Spleen (tissue), 11 donors: ENCODE data around the gene MAN1C1. TPM values are rescaled to one million over a fixed set of nuclear protein-coding genes. Genes with fewer than 3 reads are reported as not detected.
A peak's percentile ranks its signal among the peaks of the same experiment; 100 is the strongest.

Source experiments
- DNase-seq: peaks from one replicate; pipeline ENCODE4 v3.0.0-alpha.2; 2020
- H3K27ac ChIP-seq, 8 donors: fragments of 200-600 bp; sonication (generic) in 7 of 8; 1 replicate in 4 of 8; 2 replicates in 4 of 8; pipeline versions ENCODE4 v1.5.0 to v1.8.0; 2016 to 2021; ENCODE audit warnings: inconsistent platforms in 4 of 8, mild to moderate bottlenecking in 4 of 8, moderate library complexity in 1 of 8
- H3K27me3 ChIP-seq, 7 donors: fragments of 200-600 bp; sonication (generic) in 6 of 7; replicated peaks in 1 of 7; 1 replicate in 4 of 7; 2 replicates in 3 of 7; pipeline versions ENCODE4 v1.5.0 to v1.8.0; 2016 to 2021; ENCODE audit warnings: inconsistent platforms in 3 of 7, mild to moderate bottlenecking in 1 of 7
- H3K36me3 ChIP-seq, 6 donors: fragments of 200-600 bp; sonication (generic) in 5 of 6; 1 replicate in 4 of 6; 2 replicates in 2 of 6; pipeline versions ENCODE4 v1.5.0 to v1.8.0; 2016 to 2021; ENCODE audit warnings: inconsistent platforms in 2 of 6
- H3K4me1 ChIP-seq, 6 donors: fragments of 200-600 bp; sonication (generic) in 5 of 6; 1 replicate in 3 of 6; 2 replicates in 3 of 6; pipeline versions ENCODE4 v1.5.0 to v1.8.0; 2016 to 2021; ENCODE audit warnings: inconsistent platforms in 3 of 6
- H3K4me3 ChIP-seq, 8 donors: fragments of 200-600 bp; sonication (generic) in 7 of 8; 1 replicate in 4 of 8; 2 replicates in 4 of 8; pipeline versions ENCODE4 v1.5.0 to v1.8.0; 2016 to 2021; ENCODE audit warnings: inconsistent platforms in 4 of 8, mild to moderate bottlenecking in 4 of 8, moderate library complexity in 2 of 8
- H3K9me3 ChIP-seq, 8 donors: fragments of 200-600 bp; sonication (generic) in 7 of 8; 1 replicate in 4 of 8; 2 replicates in 4 of 8; pipeline versions ENCODE4 v1.5.0 to v1.8.0; 2016 to 2021; ENCODE audit warnings: inconsistent platforms in 4 of 8
- CTCF ChIP-seq, 11 experiments: fragments of 200-600 bp in 7 of 11; fragments of 450-650 bp in 4 of 11; sonication (generic) in 4 of 11; IDR thresholded peaks in 8 of 11; conservative IDR thresholded peaks in 3 of 11; 1 replicate in 7 of 11; 2 replicates in 4 of 11; pipeline versions ENCODE4 v1.4.0 to v1.8.0; 2016 to 2021; ENCODE audit warnings: antibody characterized with exemption in 11 of 11, inconsistent platforms in 4 of 11, mild to moderate bottlenecking in 1 of 11
- POLR2A ChIP-seq, 3 donors: fragments of 450-650 bp; IDR thresholded peaks; one replicate each; pipeline ENCODE4 v1.5.1; 2017; ENCODE audit warnings: antibody characterized with exemption in 3 of 3, mild to moderate bottlenecking in 1 of 3
- POLR2AphosphoS5 ChIP-seq, 3 donors: sonication (generic); formaldehyde crosslinking; IDR thresholded peaks; one replicate each; pipeline ENCODE4 v1.5.1; 2017; ENCODE audit warnings: antibody characterized with exemption in 3 of 3
- WGBS, 5 donors: extraction: QIAGEN DNeasy Blood & Tissue Kit in 3 of 5; methylation state at CpG; one replicate each; pipeline versions ENCODE4 v1.1.5 to v1.1.7; 2013 to 2018; 5-methylcytosine and 5-hydroxymethylcytosine counted together
- intact Hi-C: fragments of 100-400 bp; cut with DNase I; formaldehyde crosslinking; loops from one replicate; pipeline ENCODE4 v1.15.0; 2023; ENCODE audit warnings: low total_unique reads
- polyA plus RNA-seq, 3 donors: library from polyadenylated mRNA; stranded (reverse); fragments of 200-250 nt; gene quantifications; one replicate each; pipeline ENCODE4 v1.2.1, GENCODE V29; 2013
- total RNA-seq, 7 donors: library from RNA; depleted of rRNA in 3 of 7; stranded (reverse); fragments of >200 nt in 3 of 7; fragmentation: NEBNext Ultra II Directional in 4 of 7; extraction: Animal tissue kit (Norgen Biotek cat#: 25700) in 4 of 7; gene quantifications; one replicate each; pipeline versions ENCODE4 v1.1.0 to v1.2.1, GENCODE V29; 2016 to 2021
- donor health status: healthy with polysubstance abuse.
- donor health status: DM: no; HTN: no; CAD: no; lungs with moderate emphysema.
- donor health status: DM: no; HTN: no; CAD: no.
- donor health status: Bipolar disorder and iron deficiency.
- donor health status: healthy.
- donor health status: DM: no; HTN: no; CAD: no.
- donor health status: DM: yes; HTN: yes; CAD: no.

MAN1C1 gene
- total and polyA plus RNA-seq, 10 donors: 4.6 to 54.3 (median 41.1) TPM

DNA sequence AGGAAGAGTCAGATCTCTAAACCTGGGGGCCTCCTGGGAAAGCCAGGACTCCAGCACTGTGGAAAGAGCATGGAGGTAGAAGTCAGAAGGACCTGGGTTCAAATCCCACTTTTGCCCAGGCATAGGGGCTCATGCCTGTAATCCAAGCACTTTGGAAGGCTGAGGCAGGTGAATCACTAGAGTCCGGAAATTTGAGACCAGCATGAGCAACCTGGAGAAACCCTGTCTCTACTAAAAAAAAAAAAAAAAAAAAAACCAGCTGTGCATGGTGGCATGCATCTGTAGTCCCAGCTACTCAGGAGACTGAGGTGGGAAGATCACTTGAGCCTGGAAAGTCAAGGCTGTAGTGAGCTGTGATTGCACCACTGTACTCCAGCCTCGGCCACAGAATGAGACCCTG lies 41.4 kb upstream of the MAN1C1 start:
- 85 to 98% (median 97%) methylated on average over 2 of the region's 2 CpGs for WGBS, 5 donors
- H3K36me3 ChIP-seq: no peaks in the 10 kb centered on the region
- intact Hi-C loops: no loop called here
- DNase-seq: no peak
- TF ChIP-seq POLR2AphosphoS5 (IDR thresholded peaks at IDR 0.05): no peak
- no peak for TF ChIP-seq CTCF (IDR thresholded peaks at IDR 0.05 in 8 of 11, conservative IDR thresholded peaks at IDR 0.05 in 3 of 11)
- no peak for TF ChIP-seq POLR2A (IDR thresholded peaks at IDR 0.05)
- H3K4me1 ChIP-seq: peaks cover 0 to 32% (median 24%) of the 10 kb centered on the region in 6 donors
- H3K27ac ChIP-seq: no peak overlapping the region
- no peak overlapping the region for H3K4me3 ChIP-seq
- peaks cover 0 to 13% (median 0%) of the 10 kb centered on the region in 7 donors for H3K27me3 ChIP-seq
- H3K9me3 ChIP-seq: no peaks in the 10 kb centered on the region

GRCh38 chr1:25576459-25577133 lies 40.0 kb upstream of the MAN1C1 start:
- intact Hi-C loops: no loop called here
- H3K4me1 ChIP-seq: peaks cover 0 to 23% (median 17%) of the 10 kb centered on the region in 6 donors

DNA sequence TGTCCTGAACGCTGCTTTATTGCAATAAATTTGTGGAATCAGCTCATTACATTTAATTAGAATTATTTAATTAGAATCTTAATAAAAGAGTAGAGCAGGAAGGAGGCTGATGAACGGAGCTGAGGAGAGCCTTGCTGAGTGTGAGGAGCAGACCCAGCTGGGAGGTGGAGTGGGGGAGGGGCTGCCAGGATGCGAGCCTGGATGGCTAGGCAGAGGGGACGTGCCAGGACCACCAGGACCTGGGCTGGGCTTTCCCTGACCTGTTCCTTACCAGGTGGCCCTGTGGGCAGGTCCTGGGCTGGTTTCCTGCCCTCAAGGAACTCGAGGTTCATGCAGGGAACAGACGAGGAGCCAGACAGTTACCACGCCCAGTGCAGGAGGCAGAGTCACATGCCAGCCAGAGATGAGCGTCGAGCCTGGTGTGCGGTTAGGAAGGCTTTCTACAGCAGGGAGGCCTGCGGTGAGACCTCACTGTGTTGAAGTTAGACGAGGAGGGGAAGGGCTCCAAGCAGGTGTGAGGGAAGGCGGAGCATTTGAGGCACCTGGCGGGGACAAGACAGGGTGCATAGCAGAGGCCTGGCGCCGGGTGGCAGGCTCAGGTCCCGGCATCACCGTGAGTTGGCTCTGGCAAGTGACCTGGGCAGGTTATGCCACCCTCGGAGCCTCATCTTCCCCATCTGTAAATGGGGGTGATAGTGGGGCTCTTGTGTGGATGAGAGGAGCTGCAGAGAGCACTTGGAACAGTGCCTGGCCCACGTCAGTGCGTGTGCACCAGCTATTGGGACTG lies 39.3 kb upstream of the MAN1C1 start:
- WGBS, 5 donors: 79 to 86% (median 82%) methylated on average over 21 of the region's 21 CpGs
- DNase-seq: no peak
- Histone ChIP-seq H3K27me3 (peaks cover 0 to 9% (median 0%) of the 10 kb centered on the region in 7 donors), H3K4me3 (no peak overlapping the region), H3K4me1 (peaks cover 0 to 16% (median 12%) of the 10 kb centered on the region in 6 donors), H3K27ac (no peak overlapping the region), H3K9me3 (no peaks in the 10 kb centered on the region), H3K36me3 (no peaks in the 10 kb centered on the region)
- intact Hi-C loops: no loop called here
- TF ChIP-seq POLR2AphosphoS5 (IDR thresholded peaks at IDR 0.05) (peak in 1 of 3 donors; percentile 22), CTCF (IDR thresholded peaks at IDR 0.05 in 8 of 11, conservative IDR thresholded peaks at IDR 0.05 in 3 of 11) (no peak), POLR2A (IDR thresholded peaks at IDR 0.05) (no peak)

More at GRCh38 chr1:25576459-25577133, 40.0 kb upstream of the MAN1C1 start:
- H3K27ac ChIP-seq: no peak overlapping the region
- TF ChIP-seq POLR2AphosphoS5 (IDR thresholded peaks at IDR 0.05) (peak in 1 of 3 donors; percentile 38), CTCF (IDR thresholded peaks at IDR 0.05 in 8 of 11, conservative IDR thresholded peaks at IDR 0.05 in 3 of 11) (no peak), POLR2A (IDR thresholded peaks at IDR 0.05) (no peak)
- H3K27me3 ChIP-seq: peaks cover 0 to 13% (median 0%) of the 10 kb centered on the region in 7 donors
- no peaks in the 10 kb centered on the region for H3K9me3 ChIP-seq
- no peaks in the 10 kb centered on the region for H3K36me3 ChIP-seq
- no peak overlapping the region for H3K4me3 ChIP-seq
- no peak for DNase-seq
- 89 to 93% (median 92%) methylated on average over 18 of the region's 18 CpGs for WGBS, 5 donors
